ENCODE results near the gene PINK1.

The PINK1 gene

GRCh38 chr1:20625176-20626097 is 7.8 kb upstream of the PINK1 start:
- H3K36me3 ChIP-seq (ENCODE audit: control insufficient read depth in 2 of 2, insufficient read depth in 2 of 2, low read length in 2 of 2): no peaks in the 10 kb centered on the region
- no peak overlapping the region for H3K4me3 ChIP-seq (ENCODE audit: low read length in 2 of 2)
- H3K27me3 ChIP-seq (ENCODE audit: control insufficient read depth in 2 of 2, insufficient read depth in 2 of 2, low read length in 2 of 2): no peaks in the 10 kb centered on the region
- no peak overlapping the region for H3K9ac ChIP-seq (ENCODE audit: low read depth in 1 of 2, low read length in 2 of 2)
- no peaks in the 10 kb centered on the region for H3K9me3 ChIP-seq (ENCODE audit: control insufficient read depth in 2 of 2, low read length in 2 of 2)
- H3K4me1 ChIP-seq (ENCODE audit: control insufficient read depth in 2 of 2, insufficient read depth in 2 of 2, low read length in 2 of 2): no peaks in the 10 kb centered on the region
- H3K27ac ChIP-seq (ENCODE audit: low read depth in 2 of 2, low read length in 2 of 2): no peak overlapping the region

GRCh38 chr1:20626098-20626427 is 7.2 kb upstream of the PINK1 start:
- Histone ChIP-seq H3K4me3 (ENCODE audit: low read length in 2 of 2) (no peak overlapping the region), H3K36me3 (ENCODE audit: control insufficient read depth in 2 of 2, insufficient read depth in 2 of 2, low read length in 2 of 2) (no peaks in the 10 kb centered on the region), H3K27me3 (ENCODE audit: control insufficient read depth in 2 of 2, insufficient read depth in 2 of 2, low read length in 2 of 2) (no peaks in the 10 kb centered on the region), H3K4me1 (ENCODE audit: control insufficient read depth in 2 of 2, insufficient read depth in 2 of 2, low read length in 2 of 2) (no peaks in the 10 kb centered on the region), H3K9me3 (ENCODE audit: control insufficient read depth in 2 of 2, low read length in 2 of 2) (no peaks in the 10 kb centered on the region), H3K9ac (ENCODE audit: low read depth in 1 of 2, low read length in 2 of 2) (no peak overlapping the region), H3K27ac (ENCODE audit: low read depth in 2 of 2, low read length in 2 of 2) (no peak overlapping the region)

- no peaks in the 10 kb centered on the region for H3K4me1 ChIP-seq (ENCODE audit: control insufficient read depth in 2 of 2, insufficient read depth in 2 of 2, low read length in 2 of 2)
- no peaks in the 10 kb centered on the region for H3K9me3 ChIP-seq (ENCODE audit: control insufficient read depth in 2 of 2, low read length in 2 of 2)
- no peaks in the 10 kb centered on the region for H3K27me3 ChIP-seq (ENCODE audit: control insufficient read depth in 2 of 2, insufficient read depth in 2 of 2, low read length in 2 of 2)
- no peaks in the 10 kb centered on the region for H3K36me3 ChIP-seq (ENCODE audit: control insufficient read depth in 2 of 2, insufficient read depth in 2 of 2, low read length in 2 of 2)
- no peak overlapping the region for H3K27ac ChIP-seq (ENCODE audit: low read depth in 2 of 2, low read length in 2 of 2)
- no peak overlapping the region for H3K4me3 ChIP-seq (ENCODE audit: low read length in 2 of 2)
- H3K9ac ChIP-seq (ENCODE audit: low read depth in 1 of 2, low read length in 2 of 2): no peak overlapping the region
Observed at GRCh38 chr1:20626524-20626923, 6.7 kb upstream of the PINK1 start.

GRCh38 chr1:20630729-20631128 is 2.5 kb upstream of the PINK1 start:
- no peak overlapping the region for H3K9ac ChIP-seq (ENCODE audit: low read depth in 1 of 2, low read length in 2 of 2)
- H3K4me3 ChIP-seq (ENCODE audit: low read length in 2 of 2): no peak overlapping the region

GRCh38 chr1:20632386-20632785 is 872 bp upstream of the PINK1 start:
- H3K27ac ChIP-seq (ENCODE audit: low read depth in 2 of 2, low read length in 2 of 2): no peak overlapping the region
- no peaks in the 10 kb centered on the region for H3K27me3 ChIP-seq (ENCODE audit: control insufficient read depth in 2 of 2, insufficient read depth in 2 of 2, low read length in 2 of 2)
- H3K9me3 ChIP-seq (ENCODE audit: control insufficient read depth in 2 of 2, low read length in 2 of 2): no peaks in the 10 kb centered on the region
- H3K9ac ChIP-seq (ENCODE audit: low read depth in 1 of 2, low read length in 2 of 2): peak overlapping the region in 1 of 2 donors; percentile 24
- peaks cover 2 to 5% of the 10 kb centered on the region in 2 donors for H3K36me3 ChIP-seq (ENCODE audit: control insufficient read depth in 2 of 2, insufficient read depth in 2 of 2, low read length in 2 of 2)
- H3K4me3 ChIP-seq (ENCODE audit: low read length in 2 of 2): no peak overlapping the region
- peaks cover 16 to 18% of the 10 kb centered on the region in 2 donors for H3K4me1 ChIP-seq (ENCODE audit: control insufficient read depth in 2 of 2, insufficient read depth in 2 of 2, low read length in 2 of 2)

More at GRCh38 chr1:20630729-20631128, 2.5 kb upstream of the PINK1 start:
- peaks cover 16 to 18% of the 10 kb centered on the region in 2 donors for H3K4me1 ChIP-seq (ENCODE audit: control insufficient read depth in 2 of 2, insufficient read depth in 2 of 2, low read length in 2 of 2)
- no peak overlapping the region for H3K27ac ChIP-seq (ENCODE audit: low read depth in 2 of 2, low read length in 2 of 2)
- H3K27me3 ChIP-seq (ENCODE audit: control insufficient read depth in 2 of 2, insufficient read depth in 2 of 2, low read length in 2 of 2): no peaks in the 10 kb centered on the region
- H3K36me3 ChIP-seq (ENCODE audit: control insufficient read depth in 2 of 2, insufficient read depth in 2 of 2, low read length in 2 of 2): no peaks in the 10 kb centered on the region
- no peaks in the 10 kb centered on the region for H3K9me3 ChIP-seq (ENCODE audit: control insufficient read depth in 2 of 2, low read length in 2 of 2)

GRCh38 chr1:20634065-20634593 is 871 bp downstream of the PINK1 start:
- Histone ChIP-seq H3K9me3 (ENCODE audit: control insufficient read depth in 2 of 2, low read length in 2 of 2) (no peaks in the 10 kb centered on the region), H3K4me3 (ENCODE audit: low read length in 2 of 2) (peak overlapping the region; percentile 81 to 85), H3K27ac (ENCODE audit: low read depth in 2 of 2, low read length in 2 of 2) (peak overlapping the region; percentile 95 to 97)

GRCh38 chr1:20634594-20635084 is 1.4 kb downstream of the PINK1 start:
- Histone ChIP-seq H3K27me3 (ENCODE audit: control insufficient read depth in 2 of 2, insufficient read depth in 2 of 2, low read length in 2 of 2) (no peaks in the 10 kb centered on the region), H3K9ac (ENCODE audit: low read depth in 1 of 2, low read length in 2 of 2) (peak overlapping the region in 1 of 2 donors; percentile 94), H3K9me3 (ENCODE audit: control insufficient read depth in 2 of 2, low read length in 2 of 2) (no peaks in the 10 kb centered on the region), H3K4me1 (ENCODE audit: control insufficient read depth in 2 of 2, insufficient read depth in 2 of 2, low read length in 2 of 2) (peaks cover 16 to 18% of the 10 kb centered on the region in 2 donors), H3K27ac (ENCODE audit: low read depth in 2 of 2, low read length in 2 of 2) (peak overlapping the region; percentile 95 to 97), H3K4me3 (ENCODE audit: low read length in 2 of 2) (peak overlapping the region; percentile 81 to 85), H3K36me3 (ENCODE audit: control insufficient read depth in 2 of 2, insufficient read depth in 2 of 2, low read length in 2 of 2) (peaks cover 18 to 23% of the 10 kb centered on the region in 2 donors)

More at GRCh38 chr1:20634065-20634593, 871 bp downstream of the PINK1 start:
- Histone ChIP-seq H3K27me3 (ENCODE audit: control insufficient read depth in 2 of 2, insufficient read depth in 2 of 2, low read length in 2 of 2) (no peaks in the 10 kb centered on the region), H3K36me3 (ENCODE audit: control insufficient read depth in 2 of 2, insufficient read depth in 2 of 2, low read length in 2 of 2) (peaks cover 14 to 18% of the 10 kb centered on the region in 2 donors), H3K9ac (ENCODE audit: low read depth in 1 of 2, low read length in 2 of 2) (peak overlapping the region; percentile 69 to 94), H3K4me1 (ENCODE audit: control insufficient read depth in 2 of 2, insufficient read depth in 2 of 2, low read length in 2 of 2) (peaks cover 16 to 18% of the 10 kb centered on the region in 2 donors)

GRCh38 chr1:20636785-20637347 is 3.6 kb downstream of the PINK1 start:
- H3K9ac ChIP-seq (ENCODE audit: low read depth in 1 of 2, low read length in 2 of 2): no peak overlapping the region
- H3K4me3 ChIP-seq (ENCODE audit: low read length in 2 of 2): no peak overlapping the region

GRCh38 chr1:20640183-20640597 is 6.9 kb downstream of the PINK1 start:
- H3K27ac ChIP-seq (ENCODE audit: low read depth in 2 of 2, low read length in 2 of 2): no peak overlapping the region
- no peak overlapping the region for H3K9ac ChIP-seq (ENCODE audit: low read depth in 1 of 2, low read length in 2 of 2)
- no peak overlapping the region for H3K4me3 ChIP-seq (ENCODE audit: low read length in 2 of 2)
- no peaks in the 10 kb centered on the region for H3K27me3 ChIP-seq (ENCODE audit: control insufficient read depth in 2 of 2, insufficient read depth in 2 of 2, low read length in 2 of 2)
- H3K36me3 ChIP-seq (ENCODE audit: control insufficient read depth in 2 of 2, insufficient read depth in 2 of 2, low read length in 2 of 2): peaks cover 45 to 66% of the 10 kb centered on the region in 2 donors
- H3K9me3 ChIP-seq (ENCODE audit: control insufficient read depth in 2 of 2, low read length in 2 of 2): no peaks in the 10 kb centered on the region
- H3K4me1 ChIP-seq (ENCODE audit: control insufficient read depth in 2 of 2, insufficient read depth in 2 of 2, low read length in 2 of 2): no peaks in the 10 kb centered on the region

More at GRCh38 chr1:20636785-20637347, 3.6 kb downstream of the PINK1 start:
- Histone ChIP-seq H3K36me3 (ENCODE audit: control insufficient read depth in 2 of 2, insufficient read depth in 2 of 2, low read length in 2 of 2) (peaks cover 27 to 39% of the 10 kb centered on the region in 2 donors), H3K27ac (ENCODE audit: low read depth in 2 of 2, low read length in 2 of 2) (no peak overlapping the region), H3K27me3 (ENCODE audit: control insufficient read depth in 2 of 2, insufficient read depth in 2 of 2, low read length in 2 of 2) (no peaks in the 10 kb centered on the region), H3K9me3 (ENCODE audit: control insufficient read depth in 2 of 2, low read length in 2 of 2) (no peaks in the 10 kb centered on the region), H3K4me1 (ENCODE audit: control insufficient read depth in 2 of 2, insufficient read depth in 2 of 2, low read length in 2 of 2) (peaks cover 16 to 18% of the 10 kb centered on the region in 2 donors)

GRCh38 chr1:20641975-20642374 is 8.7 kb downstream of the PINK1 start:
- H3K4me3 ChIP-seq (ENCODE audit: low read length in 2 of 2): no peak overlapping the region
- H3K9ac ChIP-seq (ENCODE audit: low read depth in 1 of 2, low read length in 2 of 2): no peak overlapping the region
- no peaks in the 10 kb centered on the region for H3K9me3 ChIP-seq (ENCODE audit: control insufficient read depth in 2 of 2, low read length in 2 of 2)
- H3K27ac ChIP-seq (ENCODE audit: low read depth in 2 of 2, low read length in 2 of 2): no peak overlapping the region
- H3K4me1 ChIP-seq (ENCODE audit: control insufficient read depth in 2 of 2, insufficient read depth in 2 of 2, low read length in 2 of 2): no peaks in the 10 kb centered on the region
- H3K36me3 ChIP-seq (ENCODE audit: control insufficient read depth in 2 of 2, insufficient read depth in 2 of 2, low read length in 2 of 2): peaks cover 46 to 72% of the 10 kb centered on the region in 2 donors
- H3K27me3 ChIP-seq (ENCODE audit: control insufficient read depth in 2 of 2, insufficient read depth in 2 of 2, low read length in 2 of 2): no peaks in the 10 kb centered on the region
